Panc1 (cell line): ENCODE measurements around the gene PABPN1L. TPM values are rescaled to one million over a fixed set of nuclear protein-coding genes. Genes with fewer than 3 reads are reported as not detected.

Experiments used
- ATAC-seq: fragments of 200-7000 bp; cut with Tn5 transposase; 2 replicates; pipeline ENCODE4 v1.9.1; 2020; ENCODE audit warnings: mild to moderate bottlenecking, moderate library complexity
- BruUV-seq: library from RNA; stranded (reverse); fragments of 400-500 nt; replicated peaks from 2 replicates; lab custom pipeline; 2021; lab: Mats Ljungman, UMichigan
- CTCF ChIA-PET: fragments of 300-600 bp; sonication (Branson Sonifier 250); formaldehyde crosslinking; loops from one replicate; lab custom pipeline; 2022; ENCODE audit warnings: antibody characterized with exemption; lab: Charles Lee
- POLR2A ChIA-PET: fragments of 300-600 bp; sonication (Branson Sonifier 250); formaldehyde crosslinking; loops from one replicate; lab custom pipeline; 2022; ENCODE audit warnings: antibody characterized with exemption; lab: Charles Lee
- DNase-seq: peaks from one replicate; pipeline ENCODE4 v3.0.0-alpha.2; 2010; ENCODE audit warnings: low read depth, low spot score
- H3K27ac ChIP-seq: 2 replicates; pipeline ENCODE4 v1.5.1; 2011; ENCODE audit warnings: mild to moderate bottlenecking, low read length, inconsistent platforms
- H3K27me3 ChIP-seq: fragments of 200-500 bp; sonication (Bioruptor generic); 2 replicates; pipeline ENCODE4 v1.6.0; 2014; ENCODE audit warnings: low read length, inconsistent platforms; ENCODE audit not compliant: control insufficient read depth, insufficient read depth
- H3K36me3 ChIP-seq: fragments of 200-500 bp; sonication (Bioruptor generic); 2 replicates; pipeline ENCODE4 v1.5.1; 2014; ENCODE audit warnings: inconsistent platforms, mild to moderate bottlenecking, low read length, moderate library complexity; ENCODE audit not compliant: control insufficient read depth, insufficient read depth
- H3K4me1 ChIP-seq: 2 replicates; pipeline ENCODE4 v1.5.1; 2011; ENCODE audit warnings: inconsistent platforms, mild to moderate bottlenecking, low read length, moderate library complexity; ENCODE audit not compliant: control insufficient read depth, insufficient read depth
- H3K4me3 ChIP-seq, 2 experiments: 2 replicates each; pipeline ENCODE4 v1.5.1; 2011 to 2012; ENCODE audit warnings: low read depth in 2 of 2, low read length in 2 of 2, mild to moderate bottlenecking in 2 of 2, inconsistent platforms in 1 of 2, moderate library complexity in 1 of 2
- H3K9me3 ChIP-seq: fragments of 200-500 bp; sonication (Bioruptor generic); 2 replicates; pipeline ENCODE4 v1.5.1; 2014; ENCODE audit warnings: low read depth, mild to moderate bottlenecking, inconsistent platforms, low read length, moderate library complexity; ENCODE audit not compliant: control insufficient read depth, insufficient read depth
- CTCF ChIP-seq: fragments of 450-650 bp; IDR thresholded peaks from 2 replicates; pipeline ENCODE4 v1.5.1; 2017; ENCODE audit warnings: mild to moderate bottlenecking
- POLR2AphosphoS5 ChIP-seq: IDR thresholded peaks from 2 replicates; pipeline ENCODE4 v1.6.1; 2012; ENCODE audit warnings: mild to moderate bottlenecking, low read depth, low read length, moderate library complexity
- REST ChIP-seq, 2 experiments: IDR thresholded peaks; 2 replicates each; pipeline ENCODE4 v1.6.1; 2011 to 2012; ENCODE audit warnings: low read depth in 2 of 2, control low read depth in 1 of 2, low read length in 1 of 2, mild to moderate bottlenecking in 1 of 2, moderate library complexity in 1 of 2; ENCODE audit not compliant: insufficient read depth in 1 of 2
- SIN3A ChIP-seq: IDR thresholded peaks from 2 replicates; pipeline ENCODE4 v1.6.1; 2012; ENCODE audit warnings: low read depth, mild to moderate bottlenecking, low read length, moderate library complexity, borderline replicate concordance; ENCODE audit not compliant: insufficient read depth
- TCF7L2 ChIP-seq: IDR thresholded peaks from 2 replicates; pipeline ENCODE4 v1.6.1; 2011; ENCODE audit warnings: mild to moderate bottlenecking, low read depth, low read length, inconsistent platforms
- in situ Hi-C: cut with HindIII; loops from 2 replicates; pipeline ENCODE4 v1.10.0; 2016; ENCODE audit warnings: low sequenced_read_pairs, low pct_unique_long_range_greater_than_20kb
- intact Hi-C: fragments of 100-400 bp; cut with micrococcal nuclease; formaldehyde crosslinking; loops from one replicate; pipeline ENCODE4 v1.10.0; 2022; ENCODE audit not compliant: unreplicated experiment
- total RNA-seq: library from RNA; stranded (reverse); gene quantifications from one replicate; pipeline ENCODE4 v1.2.1, GENCODE V29; 2021; ENCODE audit not compliant: unreplicated experiment

PABPN1L gene
- total RNA-seq, 1 experiment from 2014 or later: not detected

DNA sequence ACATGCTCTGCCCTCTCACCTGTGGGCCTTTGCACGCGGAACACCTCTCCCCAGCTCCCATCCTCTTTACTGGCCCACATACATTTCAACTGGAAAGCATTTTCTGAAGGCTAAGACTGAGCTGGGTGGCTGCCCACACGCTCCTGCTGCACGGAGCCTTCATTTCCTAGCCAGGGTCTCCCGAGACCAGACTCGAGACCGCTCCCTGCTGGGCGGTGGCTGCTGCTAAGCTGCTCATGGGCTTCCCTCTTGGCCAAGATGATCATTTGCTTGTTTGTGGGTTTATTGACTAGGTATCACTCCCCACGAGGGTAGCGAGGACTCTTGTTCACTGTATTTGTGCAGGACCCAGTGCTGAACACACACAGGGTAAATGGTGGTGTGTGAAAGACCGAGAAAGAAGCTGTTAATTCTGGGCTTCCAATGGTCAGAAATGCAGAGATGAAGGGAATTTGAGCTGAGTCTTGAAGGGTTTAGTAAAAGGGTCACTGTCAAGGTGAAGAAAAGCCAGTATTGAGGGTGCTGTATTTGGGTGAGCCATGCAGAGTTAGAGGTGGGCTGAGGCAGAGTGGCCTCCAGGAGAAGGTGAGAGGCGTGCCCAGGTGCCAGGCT, 8.6 kb downstream of the PABPN1L start:
- peak; percentile 69 for ATAC-seq

More for the DNA sequence above, 8.6 kb downstream of the PABPN1L start:
- no peaks in the 10 kb centered on the region for H3K9me3 ChIP-seq
- H3K36me3 ChIP-seq: peaks cover 6% of the 10 kb centered on the region; the same call in 1 of the 2 replicates
- CTCF ChIA-PET: interaction anchor here (0.5 to 1.1 kb wide), 2 partner anchors 9 to 12 kb away, joined by 3 to 4 read pairs; no protein-coding TSS in a partner anchor
- H3K4me1 ChIP-seq: peaks cover 9% of the 10 kb centered on the region; the same call in 1 of the 2 replicates
- H3K4me3 ChIP-seq: peak overlapping the region; percentile 88 to 93
- in situ Hi-C loops (no loop called here), intact Hi-C loops (no loop called here)
- POLR2A ChIA-PET: no interaction called here
- no peaks in the 10 kb centered on the region for H3K27me3 ChIP-seq
- peak overlapping the region; percentile 84 for H3K27ac ChIP-seq
- TF ChIP-seq POLR2AphosphoS5: no peak
- no peak for TF ChIP-seq SIN3A
- TF ChIP-seq CTCF: no peak; the same call in 1 of the 2 replicates
- no peak for TF ChIP-seq REST (IDR thresholded peaks at IDR 0.05; ENCODE audit: insufficient read depth in 1 of 2, low read depth in 2 of 2, low read length in 1 of 2)
- no peak for TF ChIP-seq TCF7L2
- peak; percentile 17 for DNase-seq
- BruUV-seq: no TSS peak
